ENCODE measurements around the gene SNAP25. TPM values are rescaled to one million over a fixed set of nuclear protein-coding genes. Genes with fewer than 3 reads are reported as not detected.

SNAP25 gene
- total and polyA plus RNA-seq, 2 donors (not counting 1 experiment from before 2014, with no cell fraction given), result 0.27 TPM; not detected in 1

- Mint-ChIP-seq H3K4me1 (no peaks in the 10 kb centered on the region), H3K4me3 (no peak overlapping the region), H3K9me3 (ENCODE audit: insufficient read depth) (no peaks in the 10 kb centered on the region), H3K27me3 (no peaks in the 10 kb centered on the region), H3K27ac (no peak overlapping the region)
- no peaks in the 10 kb centered on the region for H3K9me3 ChIP-seq (ENCODE audit: control extremely low read depth in 1 of 3, control insufficient read depth in 2 of 3, insufficient read depth in 1 of 3, low read length in 2 of 3)
- H3K27ac ChIP-seq (ENCODE audit: low read length in 2 of 2), result no peak overlapping the region
- no peak overlapping the region for H2AFZ ChIP-seq (ENCODE audit: insufficient read depth, low read depth, low read length, poor library complexity, severe bottlenecking)
- ChIA-PET CTCF (no interaction called here), POLR2A (no interaction called here)
- intact Hi-C loops (cut with micrococcal nuclease), result no loop called here
- H3K4me2 ChIP-seq (replicated peaks; ENCODE audit: low read depth, low read length, poor library complexity, severe bottlenecking), result no peak overlapping the region
- H4K20me1 ChIP-seq (ENCODE audit: control insufficient read depth, insufficient read depth, low read length, poor library complexity, severe bottlenecking), result no peaks in the 10 kb centered on the region
- TF ChIP-seq CTCF (IDR thresholded peaks at IDR 0.05) (no peak), EZH2 (IDR thresholded peaks at IDR 0.05; ENCODE audit: borderline replicate concordance, insufficient read depth, low read depth, low read length, poor library complexity, severe bottlenecking) (no peak)
- H3K4me3 ChIP-seq (ENCODE audit: control extremely low read depth in 1 of 5, extremely low read depth in 1 of 5, insufficient read depth in 1 of 5, low read depth in 2 of 5, low read length in 4 of 5), result no peak overlapping the region
- H3K4me1 ChIP-seq (ENCODE audit: control insufficient read depth in 2 of 2, insufficient read depth in 2 of 2, low read length in 2 of 2), result no peaks in the 10 kb centered on the region
- 95% methylated on average over 2 of the region's 6 CpGs for WGBS (ENCODE audit: insufficient coverage)
- H3K36me3 ChIP-seq (replicated peaks in 1 of 2; ENCODE audit: control extremely low read depth in 1 of 2, control insufficient read depth in 1 of 2, extremely low read depth in 1 of 2, insufficient read depth in 2 of 2, low read length in 1 of 2), result no peaks in the 10 kb centered on the region
- H3K27me3 ChIP-seq (replicated peaks in 1 of 4; ENCODE audit: control extremely low read depth in 1 of 4, control insufficient read depth in 3 of 4, insufficient read depth in 4 of 4, low read length in 3 of 4), result no peaks in the 10 kb centered on the region
- DNase-seq (no peak), ATAC-seq (ENCODE audit: low read depth) (no peak)
- no peak overlapping the region for H3K9ac ChIP-seq (ENCODE audit: low read length)
- no peaks in the 10 kb centered on the region for H3K79me2 ChIP-seq (ENCODE audit: control insufficient read depth, insufficient read depth, low read length)
Observed at GRCh38 chr20:10249048-10249770, 30.6 kb downstream of the SNAP25 start.

GRCh38 chr20:10249822-10250221 lies 31.2 kb downstream of the SNAP25 start:
- ATAC-seq (ENCODE audit: low read depth) (no peak), DNase-seq (no peak)
- Histone ChIP-seq H3K27ac (ENCODE audit: low read length in 2 of 2) (no peak overlapping the region), H3K4me1 (ENCODE audit: control insufficient read depth in 2 of 2, insufficient read depth in 2 of 2, low read length in 2 of 2) (no peaks in the 10 kb centered on the region), H3K9ac (ENCODE audit: low read length) (no peak overlapping the region), H3K79me2 (ENCODE audit: control insufficient read depth, insufficient read depth, low read length) (no peaks in the 10 kb centered on the region), H2AFZ (ENCODE audit: insufficient read depth, low read depth, low read length, poor library complexity, severe bottlenecking) (no peak overlapping the region), H4K20me1 (ENCODE audit: control insufficient read depth, insufficient read depth, low read length, poor library complexity, severe bottlenecking) (no peaks in the 10 kb centered on the region), H3K36me3 (replicated peaks in 1 of 2; ENCODE audit: control extremely low read depth in 1 of 2, control insufficient read depth in 1 of 2, extremely low read depth in 1 of 2, insufficient read depth in 2 of 2, low read length in 1 of 2) (no peaks in the 10 kb centered on the region), H3K4me2 (replicated peaks; ENCODE audit: low read depth, low read length, poor library complexity, severe bottlenecking) (no peak overlapping the region), H3K4me3 (ENCODE audit: control extremely low read depth in 1 of 5, extremely low read depth in 1 of 5, insufficient read depth in 1 of 5, low read depth in 2 of 5, low read length in 4 of 5) (no peak overlapping the region), H3K9me3 (ENCODE audit: control extremely low read depth in 1 of 3, control insufficient read depth in 2 of 3, insufficient read depth in 1 of 3, low read length in 2 of 3) (no peaks in the 10 kb centered on the region), H3K27me3 (replicated peaks in 1 of 4; ENCODE audit: control extremely low read depth in 1 of 4, control insufficient read depth in 3 of 4, insufficient read depth in 4 of 4, low read length in 3 of 4) (no peaks in the 10 kb centered on the region)
- Mint-ChIP-seq H3K4me3 (no peak overlapping the region), H3K9me3 (ENCODE audit: insufficient read depth) (no peaks in the 10 kb centered on the region), H3K27me3 (no peaks in the 10 kb centered on the region), H3K27ac (no peak overlapping the region), H3K4me1 (no peaks in the 10 kb centered on the region)
- TF ChIP-seq CTCF (IDR thresholded peaks at IDR 0.05) (no peak), EZH2 (IDR thresholded peaks at IDR 0.05; ENCODE audit: borderline replicate concordance, insufficient read depth, low read depth, low read length, poor library complexity, severe bottlenecking) (no peak)
- 100% methylated on average over 1 of the region's 2 CpGs for WGBS (ENCODE audit: insufficient coverage)
- intact Hi-C loops (cut with micrococcal nuclease), result no loop called here
- CTCF ChIA-PET, result no interaction called here
- POLR2A ChIA-PET, result no interaction called here

Measured in B cell (primary cell).